ENCODE measurements around the gene TBC1D16.

DNA sequence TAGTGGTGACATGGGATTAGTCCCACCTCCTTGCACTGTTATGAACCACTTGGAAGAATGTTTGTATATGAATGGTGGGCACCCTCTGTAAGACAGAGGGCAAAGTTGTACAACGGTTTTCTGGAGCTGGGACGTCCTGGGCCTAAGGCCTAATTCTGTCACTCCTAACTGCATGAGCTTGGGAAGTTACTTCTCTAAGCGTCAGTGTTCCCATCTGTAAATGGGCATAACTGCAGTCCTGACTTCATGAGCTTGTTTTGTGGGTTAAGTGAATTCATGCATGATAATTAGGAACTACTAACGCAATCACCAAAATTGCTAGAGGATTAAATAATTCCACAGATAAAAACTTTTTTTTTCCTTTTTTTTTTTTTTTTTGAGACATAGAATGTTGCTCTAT, 1.8 kb downstream of the TBC1D16 start:
- TF ChIP-seq EZH2 (IDR thresholded peaks at IDR 0.05; ENCODE audit: insufficient read depth, poor library complexity, severe bottlenecking) (no peak), EZH2phosphoT487 (IDR thresholded peaks at IDR 0.05; ENCODE audit: insufficient read depth, low read depth) (no peak)

Data from GM23248 (cell line).